Measurements from ENCODE around the gene POR.

The POR gene

DNA sequence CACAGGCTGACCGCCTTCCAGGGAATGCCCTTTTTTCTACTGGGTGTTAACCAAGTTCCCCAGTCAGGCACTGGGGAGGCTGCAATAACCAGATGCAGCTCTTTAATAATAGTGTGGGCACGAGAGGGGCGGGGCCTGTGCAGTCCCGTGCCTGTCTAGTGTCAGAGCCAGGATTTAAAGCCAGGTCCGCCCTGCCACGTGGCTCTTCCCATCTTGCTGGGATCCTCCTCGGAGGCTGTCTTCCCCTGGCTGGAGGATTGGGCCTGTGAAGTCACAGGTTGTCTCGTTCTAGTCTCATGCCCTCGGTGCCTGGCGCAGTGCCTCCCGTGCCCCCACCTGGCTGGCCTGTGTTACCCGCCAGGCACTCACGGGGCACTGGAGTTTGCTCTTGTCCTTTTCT is 54.2 kb downstream of the POR start:
- Histone ChIP-seq H3K4me1 (ENCODE audit: insufficient read depth, low read length, poor library complexity, severe bottlenecking) (no peaks in the 10 kb centered on the region), H4K20me1 (ENCODE audit: insufficient read depth, low read length, poor library complexity, severe bottlenecking) (no peaks in the 10 kb centered on the region), H3K9me3 (ENCODE audit: insufficient read depth, low read depth, low read length) (no peaks in the 10 kb centered on the region), H3K79me2 (ENCODE audit: insufficient read depth, low read length) (no peaks in the 10 kb centered on the region), H3K4me2 (ENCODE audit: low read depth, low read length, poor library complexity, severe bottlenecking) (no peak overlapping the region), H3K36me3 (ENCODE audit: insufficient read depth, low read length) (peaks cover 6% of the 10 kb centered on the region; the same call in 1 of the 2 replicates), H3K27me3 (ENCODE audit: insufficient read depth, low read length, poor library complexity, severe bottlenecking) (no peaks in the 10 kb centered on the region), H3F3A (ENCODE audit: low read depth) (no peaks in the 10 kb centered on the region), H3K9ac (ENCODE audit: low read depth, low read length, poor library complexity, severe bottlenecking) (no peak overlapping the region), H3K9me2 (replicated peaks; ENCODE audit: low read depth, low read length) (no peaks in the 10 kb centered on the region), H2AFZ (ENCODE audit: low read length) (no peak overlapping the region), H3K4me3 (ENCODE audit: low read length, poor library complexity, severe bottlenecking) (no peak overlapping the region)
- no peak for TF ChIP-seq EZH2phosphoT487 (IDR thresholded peaks at IDR 0.05; ENCODE audit: borderline replicate concordance)
- TF ChIP-seq, protein P1, sequence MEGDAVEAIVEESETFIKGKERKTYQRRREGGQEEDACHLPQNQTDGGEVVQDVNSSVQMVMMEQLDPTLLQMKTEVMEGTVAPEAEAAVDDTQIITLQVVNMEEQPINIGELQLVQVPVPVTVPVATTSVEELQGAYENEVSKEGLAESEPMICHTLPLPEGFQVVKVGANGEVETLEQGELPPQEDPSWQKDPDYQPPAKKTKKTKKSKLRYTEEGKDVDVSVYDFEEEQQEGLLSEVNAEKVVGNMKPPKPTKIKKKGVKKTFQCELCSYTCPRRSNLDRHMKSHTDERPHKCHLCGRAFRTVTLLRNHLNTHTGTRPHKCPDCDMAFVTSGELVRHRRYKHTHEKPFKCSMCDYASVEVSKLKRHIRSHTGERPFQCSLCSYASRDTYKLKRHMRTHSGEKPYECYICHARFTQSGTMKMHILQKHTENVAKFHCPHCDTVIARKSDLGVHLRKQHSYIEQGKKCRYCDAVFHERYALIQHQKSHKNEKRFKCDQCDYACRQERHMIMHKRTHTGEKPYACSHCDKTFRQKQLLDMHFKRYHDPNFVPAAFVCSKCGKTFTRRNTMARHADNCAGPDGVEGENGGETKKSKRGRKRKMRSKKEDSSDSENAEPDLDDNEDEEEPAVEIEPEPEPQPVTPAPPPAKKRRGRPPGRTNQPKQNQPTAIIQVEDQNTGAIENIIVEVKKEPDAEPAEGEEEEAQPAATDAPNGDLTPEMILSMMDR (conservative IDR thresholded peaks at IDR 0.05; ENCODE audit: low read length), result no peak

DNA sequence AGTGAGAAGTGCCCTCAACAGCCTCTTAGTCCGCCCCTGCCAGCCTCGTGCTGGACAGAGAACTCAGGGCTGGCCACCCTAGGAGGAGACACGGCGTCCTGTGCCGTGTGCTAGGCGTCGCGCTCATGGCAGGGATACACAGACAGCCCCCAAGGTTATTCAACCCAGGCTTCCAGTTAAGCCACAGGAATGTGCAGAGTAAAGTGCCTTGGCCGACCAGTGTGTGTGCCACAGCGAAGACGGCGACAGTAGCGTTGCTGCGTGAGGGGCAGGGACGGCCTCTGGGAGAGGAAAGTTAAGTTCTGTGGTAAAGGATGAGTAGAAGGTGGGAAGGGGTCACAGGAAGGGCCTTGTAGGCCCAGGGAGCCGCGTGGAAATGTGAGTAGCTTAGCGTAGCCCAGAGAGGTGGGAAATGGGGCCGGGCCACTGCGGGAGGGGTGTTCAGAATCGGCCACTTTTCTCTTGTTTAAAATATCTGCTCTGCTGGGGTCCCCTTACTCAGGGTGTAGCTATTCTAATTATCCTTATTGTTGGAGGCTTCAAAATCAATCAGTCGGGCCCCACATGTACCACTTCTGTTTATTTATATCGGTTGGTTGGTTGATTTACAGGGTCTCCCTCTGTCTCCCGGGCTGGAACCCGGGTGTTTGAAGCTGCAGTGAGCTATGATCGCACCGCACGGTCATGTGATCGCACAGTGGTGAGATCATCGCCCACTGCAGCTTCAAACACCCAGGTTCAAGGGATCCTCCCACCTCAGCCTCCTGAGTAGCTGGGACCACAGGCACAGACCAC is 54.9 kb downstream of the POR start:
- Histone ChIP-seq H3K27me3 (ENCODE audit: insufficient read depth, low read length, poor library complexity, severe bottlenecking) (no peaks in the 10 kb centered on the region), H3F3A (ENCODE audit: low read depth) (no peaks in the 10 kb centered on the region), H3K4me3 (ENCODE audit: low read length, poor library complexity, severe bottlenecking) (no peak overlapping the region), H3K36me3 (ENCODE audit: insufficient read depth, low read length) (peaks cover 6% of the 10 kb centered on the region; the same call in 1 of the 2 replicates), H3K4me1 (ENCODE audit: insufficient read depth, low read length, poor library complexity, severe bottlenecking) (no peaks in the 10 kb centered on the region), H2AFZ (ENCODE audit: low read length) (no peak overlapping the region), H3K9me2 (replicated peaks; ENCODE audit: low read depth, low read length) (no peaks in the 10 kb centered on the region), H3K9ac (ENCODE audit: low read depth, low read length, poor library complexity, severe bottlenecking) (no peak overlapping the region), H3K4me2 (ENCODE audit: low read depth, low read length, poor library complexity, severe bottlenecking) (no peak overlapping the region), H4K20me1 (ENCODE audit: insufficient read depth, low read length, poor library complexity, severe bottlenecking) (no peaks in the 10 kb centered on the region), H3K79me2 (ENCODE audit: insufficient read depth, low read length) (no peaks in the 10 kb centered on the region), H3K9me3 (ENCODE audit: insufficient read depth, low read depth, low read length) (no peaks in the 10 kb centered on the region)
- no peak for TF ChIP-seq EZH2phosphoT487 (IDR thresholded peaks at IDR 0.05; ENCODE audit: borderline replicate concordance)
- TF ChIP-seq, protein P1 (conservative IDR thresholded peaks at IDR 0.05; ENCODE audit: low read length), result no peak

DNA sequence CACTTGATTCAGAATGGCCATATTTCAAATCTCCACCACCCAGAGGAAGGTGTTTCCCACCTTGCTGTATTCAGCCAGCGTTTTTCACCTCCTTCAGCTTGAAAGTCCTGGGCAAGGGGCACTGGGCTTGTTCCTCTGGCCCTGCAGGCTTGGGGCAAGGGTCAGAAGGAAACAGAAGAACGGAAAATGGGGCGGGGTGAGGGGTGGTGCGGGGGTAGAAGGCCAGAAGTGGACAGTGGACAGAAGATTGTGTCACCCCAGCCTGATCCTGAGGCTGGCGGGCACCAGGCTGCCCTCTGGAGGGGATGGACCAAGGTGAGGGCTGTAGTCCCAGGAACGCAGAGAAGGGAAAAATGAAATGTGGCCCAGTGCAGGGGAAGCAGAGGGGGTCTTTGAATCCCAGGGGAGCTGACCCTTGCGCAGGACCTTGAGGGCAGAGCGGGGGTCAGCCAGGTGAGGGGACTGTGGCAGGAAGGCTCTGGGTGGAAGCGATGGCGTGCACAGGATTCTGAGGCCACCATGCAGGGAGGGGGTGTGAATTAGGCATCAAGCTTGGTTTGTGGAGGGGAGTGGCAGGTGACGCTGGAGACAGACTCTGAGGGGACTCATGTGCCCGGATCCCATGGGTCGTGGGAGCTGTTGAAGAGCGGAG is 56.5 kb downstream of the POR start:
- Histone ChIP-seq H3K4me2 (ENCODE audit: low read depth, low read length, poor library complexity, severe bottlenecking) (no peak overlapping the region), H3K4me3 (ENCODE audit: low read length, poor library complexity, severe bottlenecking) (no peak overlapping the region), H3F3A (ENCODE audit: low read depth) (no peaks in the 10 kb centered on the region), H3K36me3 (ENCODE audit: insufficient read depth, low read length) (peaks cover 6% of the 10 kb centered on the region; the same call in 1 of the 2 replicates), H4K20me1 (ENCODE audit: insufficient read depth, low read length, poor library complexity, severe bottlenecking) (no peaks in the 10 kb centered on the region), H2AFZ (ENCODE audit: low read length) (no peak overlapping the region), H3K9me2 (replicated peaks; ENCODE audit: low read depth, low read length) (no peaks in the 10 kb centered on the region), H3K27me3 (ENCODE audit: insufficient read depth, low read length, poor library complexity, severe bottlenecking) (no peaks in the 10 kb centered on the region), H3K4me1 (ENCODE audit: insufficient read depth, low read length, poor library complexity, severe bottlenecking) (no peaks in the 10 kb centered on the region), H3K9me3 (ENCODE audit: insufficient read depth, low read depth, low read length) (no peaks in the 10 kb centered on the region), H3K79me2 (ENCODE audit: insufficient read depth, low read length) (no peaks in the 10 kb centered on the region), H3K9ac (ENCODE audit: low read depth, low read length, poor library complexity, severe bottlenecking) (no peak overlapping the region)
- TF ChIP-seq EZH2phosphoT487 (IDR thresholded peaks at IDR 0.05; ENCODE audit: borderline replicate concordance), result no peak

Measured in Loucy (cell line).